Activated T-cell treated with anti-CD3 and anti-CD28 coated beads, Interleukin-2, amount 50 U/mL, for 48 hours (primary cell): ENCODE measurements around the gene TNS1.
"Not testable (repeated sequence)": the region's sequence is repeated elsewhere in the genome, so short reads cannot be mapped to it uniquely, and the experiment has no call there.

Source experiments
- DNase-seq, 2 experiments: peaks; one replicate each; pipeline ENCODE4 v3.0.0-alpha.2; 2020

TNS1 gene

GRCh38 chr2:217791551-217791950, 211.2 kb downstream of the TNS1 start:
- DNase-seq: no peak

- no peak for DNase-seq
Measured at GRCh38 chr2:217790681-217791392, 212.0 kb downstream of the TNS1 start.

- DNase-seq: peak in 1 of 2 experiments; percentile 26
Measured at GRCh38 chr2:217790195-217790594, 212.6 kb downstream of the TNS1 start.

GRCh38 chr2:217789736-217790181, 213.0 kb downstream of the TNS1 start:
- DNase-seq: peak in 1 of 2 experiments; percentile 29

GRCh38 chr2:217789003-217789735, 213.6 kb downstream of the TNS1 start:
- peak; percentile 86 to 87 for DNase-seq

GRCh38 chr2:217788669-217789002, 214.2 kb downstream of the TNS1 start:
- no peak for DNase-seq

GRCh38 chr2:217787160-217787877, 215.5 kb downstream of the TNS1 start:
- no peak for DNase-seq

- not testable (repeated sequence) for DNase-seq
Measured at GRCh38 chr2:217786560-217786959, 216.2 kb downstream of the TNS1 start.

- peak; percentile 85 to 89 for DNase-seq
Measured at GRCh38 chr2:217785544-217786045, 217.2 kb downstream of the TNS1 start.

- DNase-seq: no peak
Measured at GRCh38 chr2:217784996-217785543, 217.7 kb downstream of the TNS1 start.

GRCh38 chr2:217783243-217783642, 219.6 kb downstream of the TNS1 start:
- DNase-seq: no peak

GRCh38 chr2:217777906-217778305, 224.9 kb downstream of the TNS1 start:
- no peak for DNase-seq

GRCh38 chr2:217776631-217777030, 226.2 kb downstream of the TNS1 start:
- DNase-seq: no peak

GRCh38 chr2:217775920-217776503, 226.8 kb downstream of the TNS1 start:
- no peak for DNase-seq

GRCh38 chr2:217774232-217774631, 228.6 kb downstream of the TNS1 start:
- no peak for DNase-seq

- no peak for DNase-seq
Measured at GRCh38 chr2:217773539-217773938, 229.3 kb downstream of the TNS1 start.

- no peak for DNase-seq
Measured at GRCh38 chr2:217766356-217766755, 236.4 kb downstream of the TNS1 start.

- DNase-seq: no peak
Measured at GRCh38 chr2:217761645-217762277, 241.0 kb downstream of the TNS1 start.

- no peak for DNase-seq
Measured at GRCh38 chr2:217759991-217760390, 242.8 kb downstream of the TNS1 start.

- no peak for DNase-seq
Measured at GRCh38 chr2:217757108-217757463, 245.7 kb downstream of the TNS1 start.

- peak; percentile 82 to 88 for DNase-seq
Measured at GRCh38 chr2:217756375-217757107, 246.3 kb downstream of the TNS1 start.
